ENCODE data around the gene GRAP.

The GRAP gene

DNA sequence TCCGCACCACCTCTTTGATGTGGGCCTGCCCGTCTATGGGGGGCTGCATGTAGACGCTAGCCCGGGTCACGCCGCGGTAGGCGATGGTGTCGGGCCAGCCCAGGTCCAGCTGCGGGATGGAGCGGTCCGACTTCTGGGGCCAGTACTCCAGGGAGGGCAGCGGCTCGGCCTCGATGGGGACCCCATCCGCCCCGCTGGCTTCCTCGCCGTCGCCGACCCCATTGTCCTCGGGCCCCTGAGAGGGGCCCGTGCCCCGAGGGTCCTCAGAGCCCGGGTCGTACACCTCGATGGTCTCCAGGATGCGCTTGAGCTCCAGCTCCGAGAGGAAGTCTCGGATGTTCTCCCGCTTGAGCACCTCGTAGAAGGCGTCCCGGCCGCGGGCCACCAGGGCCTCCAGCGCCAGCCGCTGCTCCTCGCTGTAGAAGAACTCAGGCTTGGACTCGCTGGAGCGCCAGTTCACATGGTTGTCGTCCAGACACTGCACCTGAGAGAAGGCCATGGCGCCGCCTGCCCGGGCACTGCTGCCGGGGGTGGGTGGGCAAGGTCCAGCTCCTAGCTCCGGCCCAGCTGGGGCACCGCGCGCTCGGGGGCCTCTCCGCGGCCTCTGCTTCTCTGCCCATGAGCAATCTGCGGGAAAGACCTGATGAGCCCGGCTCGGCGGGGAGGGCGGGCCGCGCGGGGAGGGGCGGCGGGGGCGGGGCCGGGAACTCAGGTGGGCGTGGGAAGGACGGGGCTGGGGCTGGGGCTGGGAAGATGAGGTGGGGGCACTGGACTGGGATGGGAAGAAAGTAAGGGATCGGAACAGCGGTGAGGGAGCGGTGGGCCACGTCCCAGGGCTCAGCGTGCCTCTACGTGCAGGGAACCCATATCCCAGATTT lies 43.0 kb downstream of the GRAP start:
- TF ChIP-seq, protein P1, sequence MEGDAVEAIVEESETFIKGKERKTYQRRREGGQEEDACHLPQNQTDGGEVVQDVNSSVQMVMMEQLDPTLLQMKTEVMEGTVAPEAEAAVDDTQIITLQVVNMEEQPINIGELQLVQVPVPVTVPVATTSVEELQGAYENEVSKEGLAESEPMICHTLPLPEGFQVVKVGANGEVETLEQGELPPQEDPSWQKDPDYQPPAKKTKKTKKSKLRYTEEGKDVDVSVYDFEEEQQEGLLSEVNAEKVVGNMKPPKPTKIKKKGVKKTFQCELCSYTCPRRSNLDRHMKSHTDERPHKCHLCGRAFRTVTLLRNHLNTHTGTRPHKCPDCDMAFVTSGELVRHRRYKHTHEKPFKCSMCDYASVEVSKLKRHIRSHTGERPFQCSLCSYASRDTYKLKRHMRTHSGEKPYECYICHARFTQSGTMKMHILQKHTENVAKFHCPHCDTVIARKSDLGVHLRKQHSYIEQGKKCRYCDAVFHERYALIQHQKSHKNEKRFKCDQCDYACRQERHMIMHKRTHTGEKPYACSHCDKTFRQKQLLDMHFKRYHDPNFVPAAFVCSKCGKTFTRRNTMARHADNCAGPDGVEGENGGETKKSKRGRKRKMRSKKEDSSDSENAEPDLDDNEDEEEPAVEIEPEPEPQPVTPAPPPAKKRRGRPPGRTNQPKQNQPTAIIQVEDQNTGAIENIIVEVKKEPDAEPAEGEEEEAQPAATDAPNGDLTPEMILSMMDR (IDR thresholded peaks at IDR 0.05; ENCODE audit: low read depth, low read length, missing control alignments), result no peak
- DNase-seq (ENCODE audit: low read depth), result no peak
- H3K4me3 ChIP-seq (ENCODE audit: low read depth, low read length), result peak overlapping the region; percentile 59

DNA sequence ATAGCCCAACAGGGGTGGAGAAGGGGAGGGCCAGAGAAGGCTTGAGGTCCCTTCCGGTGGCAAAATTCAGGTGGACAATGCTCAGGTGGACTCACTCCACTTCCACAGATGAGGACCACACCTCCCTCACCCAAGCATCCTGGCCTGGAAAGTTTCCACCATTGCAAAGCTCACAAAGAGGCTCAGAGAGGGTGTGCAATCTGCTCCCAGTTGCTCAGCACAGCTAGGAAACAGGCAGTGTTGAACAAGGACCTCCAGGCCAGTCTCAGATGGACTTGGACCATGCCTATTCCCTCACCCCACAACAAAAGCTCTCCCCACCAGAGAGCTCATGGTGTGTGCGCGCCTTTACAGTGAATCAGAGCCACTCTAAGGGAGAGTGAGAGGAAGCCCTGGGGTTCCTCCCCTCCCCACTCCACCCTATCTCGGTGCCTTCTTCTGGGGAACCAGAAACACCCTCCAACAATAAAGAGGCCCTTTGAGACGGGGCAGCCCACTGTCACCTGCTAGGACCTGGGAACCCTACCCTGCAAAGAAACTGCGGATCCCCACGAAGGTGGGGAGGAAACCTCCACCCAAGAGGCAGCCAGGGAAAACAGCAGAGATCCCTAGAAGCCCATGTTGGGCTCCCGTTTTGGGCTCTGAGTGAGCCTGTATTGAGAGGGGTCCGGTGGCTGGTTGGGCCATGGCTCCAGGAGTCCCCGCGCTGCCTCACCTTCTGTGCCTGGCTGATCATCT lies 43.8 kb downstream of the GRAP start:
- DNase-seq (ENCODE audit: low read depth), result no peak
- TF ChIP-seq, protein P1 (IDR thresholded peaks at IDR 0.05; ENCODE audit: low read depth, low read length, missing control alignments), result no peak
- peak overlapping the region; percentile 59 for H3K4me3 ChIP-seq (ENCODE audit: low read depth, low read length)

DNA sequence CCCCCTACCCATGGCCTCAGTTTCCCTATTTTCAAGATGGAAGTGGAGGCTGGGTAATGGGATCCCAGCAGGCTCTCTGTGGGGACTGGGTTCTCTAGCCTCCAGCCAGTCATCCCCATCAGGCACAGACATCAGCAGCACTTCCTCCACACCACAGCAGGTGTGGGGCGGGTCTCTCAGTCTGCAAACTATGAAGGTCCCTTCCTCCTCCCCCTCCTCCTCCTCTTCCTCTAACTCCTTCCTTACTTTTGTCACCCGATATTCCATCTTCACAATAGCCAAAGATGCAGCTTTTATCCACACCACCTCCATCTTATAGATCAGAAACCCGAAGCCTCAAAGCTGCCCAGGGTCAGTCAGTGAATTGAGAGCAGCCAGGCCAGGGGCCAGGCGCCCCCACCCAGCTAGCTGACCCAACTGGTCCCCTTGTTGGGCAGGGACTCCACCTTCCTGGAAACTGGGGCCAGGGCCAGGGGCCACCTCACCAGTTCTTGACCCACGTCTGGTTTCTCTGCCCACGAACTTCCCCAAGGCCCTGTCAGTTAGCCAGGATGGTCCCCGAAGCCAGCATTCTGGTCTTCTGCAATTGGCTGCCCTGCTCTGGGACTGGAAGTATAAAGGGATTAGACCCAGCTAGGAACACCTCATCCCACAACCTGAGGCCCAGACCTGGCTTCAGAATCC lies 44.7 kb downstream of the GRAP start:
- no peak overlapping the region for H3K4me3 ChIP-seq (ENCODE audit: low read depth, low read length)
- no peak for DNase-seq (ENCODE audit: low read depth)
- TF ChIP-seq, protein P1 (IDR thresholded peaks at IDR 0.05; ENCODE audit: low read depth, low read length, missing control alignments), result no peak

DNA sequence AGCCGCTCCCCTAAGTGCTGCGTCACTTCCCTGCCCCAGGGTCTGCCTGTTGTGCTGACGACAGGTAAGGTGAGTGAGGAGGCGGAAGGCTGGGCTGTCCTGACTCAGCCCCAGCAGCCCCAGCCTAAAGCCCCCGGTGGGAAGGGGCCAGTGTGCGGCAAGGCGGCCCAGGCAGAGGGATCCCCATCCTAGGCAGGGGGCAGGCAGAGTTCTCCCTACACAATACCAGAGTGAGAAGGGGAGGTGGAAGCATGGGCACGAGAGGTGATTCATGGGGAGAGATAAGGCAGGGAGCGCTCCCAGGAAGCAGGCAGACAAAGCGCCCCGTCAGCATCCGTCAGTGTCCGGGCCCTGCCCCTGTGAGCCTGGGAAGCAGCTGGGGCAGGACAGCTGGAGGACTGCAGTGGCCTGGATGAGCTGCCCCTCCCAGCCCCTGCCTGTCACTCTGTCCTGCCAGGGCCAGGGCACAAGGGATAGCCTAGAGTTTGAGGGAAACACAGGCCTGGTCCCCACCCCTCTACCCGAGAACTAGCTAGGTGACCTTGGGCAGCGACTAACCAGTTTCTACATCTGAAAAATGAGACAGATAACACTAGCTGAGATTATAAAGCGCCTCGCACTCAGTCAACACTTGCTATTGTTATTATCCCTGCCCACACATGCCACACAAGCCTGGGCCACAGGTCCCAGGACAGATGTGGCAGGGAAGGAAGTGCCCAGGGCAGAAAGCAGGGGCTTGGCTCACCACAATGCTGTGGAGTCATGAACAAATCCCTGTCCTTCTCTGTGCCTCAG lies 46.0 kb downstream of the GRAP start:
- no peak for DNase-seq (ENCODE audit: low read depth)
- TF ChIP-seq, protein P1 (IDR thresholded peaks at IDR 0.05; ENCODE audit: low read depth, low read length, missing control alignments), result no peak
- H3K4me3 ChIP-seq (ENCODE audit: low read depth, low read length), result no peak overlapping the region

DNA sequence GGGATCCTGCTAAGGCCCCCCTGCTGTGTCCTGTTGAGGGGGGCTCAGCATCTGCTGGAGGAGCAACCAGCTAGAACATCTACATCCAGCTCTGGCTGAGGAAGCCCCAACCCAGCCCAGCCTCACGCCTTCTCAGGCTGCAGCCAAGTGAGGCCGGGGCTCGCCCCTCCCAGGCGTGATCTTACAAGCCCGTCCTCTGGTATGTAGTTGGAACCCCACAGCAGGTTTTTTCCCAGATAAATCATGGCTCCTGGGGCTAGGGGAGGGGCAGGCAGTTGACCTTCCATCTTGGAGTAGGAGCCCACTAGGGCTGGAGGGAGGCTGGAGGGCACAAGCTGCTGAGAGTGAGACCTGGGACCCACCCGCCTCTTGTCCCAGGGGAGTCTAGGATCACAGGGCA lies 46.8 kb downstream of the GRAP start:
- no peak overlapping the region for H3K4me3 ChIP-seq (ENCODE audit: low read depth, low read length)
- TF ChIP-seq, protein P1 (IDR thresholded peaks at IDR 0.05; ENCODE audit: low read depth, low read length, missing control alignments), result no peak
- DNase-seq (ENCODE audit: low read depth), result no peak

DNA sequence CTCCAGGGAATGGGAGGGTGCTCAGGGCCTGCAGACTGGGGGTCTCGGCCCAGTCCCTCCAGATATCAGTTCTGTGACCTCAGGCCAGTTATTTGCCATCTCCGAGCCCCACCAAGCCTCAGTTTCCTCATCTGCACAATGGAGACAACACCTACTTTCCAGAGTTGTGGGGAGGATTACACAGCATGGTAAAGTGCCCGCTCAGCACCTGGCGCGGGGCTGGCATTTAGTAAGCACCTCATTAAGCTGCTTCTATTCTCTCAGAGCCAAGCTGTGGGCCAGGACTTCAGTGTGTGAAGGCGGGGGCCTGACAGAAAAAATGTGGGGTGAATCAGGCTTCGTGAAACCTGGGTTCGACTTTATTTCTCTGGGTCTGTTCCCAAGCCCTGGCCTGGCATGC lies 47.4 kb downstream of the GRAP start:
- TF ChIP-seq, protein P1 (IDR thresholded peaks at IDR 0.05; ENCODE audit: low read depth, low read length, missing control alignments), result no peak

More for the DNA sequence above, 47.4 kb downstream of the GRAP start:
- no peak overlapping the region for H3K4me3 ChIP-seq (ENCODE audit: low read depth, low read length)
- no peak for DNase-seq (ENCODE audit: low read depth)
